PC-9 (cell line): ENCODE measurements around the gene NPTX1.

Source experiments
- EZH2 ChIP-seq: fragments of 200-600 bp; sonication (generic); IDR thresholded peaks from 2 replicates; pipeline ENCODE4 v1.8.0; 2017; ENCODE audit warnings: antibody characterized with exemption, low read depth
- TF ChIP-seq, protein P1 (sequence below): fragments of 200-600 bp; sonication (generic); conservative IDR thresholded peaks from 2 replicates; pipeline ENCODE4 v1.6.1; 2017; ENCODE audit warnings: mixed run types, antibody characterized with exemption, mild to moderate bottlenecking, moderate library complexity

DNA sequence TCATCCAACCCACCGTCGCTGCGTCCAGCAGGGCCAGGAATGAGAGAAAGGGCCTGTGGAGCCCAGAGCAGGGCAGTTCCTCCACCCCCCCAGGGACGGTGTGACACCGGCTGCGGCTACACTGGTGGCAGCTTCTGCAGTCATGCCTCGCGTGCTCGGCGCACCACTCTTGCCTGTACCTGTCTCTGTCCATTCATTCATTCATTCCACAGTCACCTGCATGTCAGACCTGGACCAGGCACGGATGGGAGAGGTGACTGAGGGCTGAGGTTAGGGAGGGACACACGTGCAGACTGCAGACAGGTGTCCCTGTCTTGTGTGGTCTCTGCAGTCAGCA lies 34.1 kb downstream of the NPTX1 start:
- TF ChIP-seq, protein P1, sequence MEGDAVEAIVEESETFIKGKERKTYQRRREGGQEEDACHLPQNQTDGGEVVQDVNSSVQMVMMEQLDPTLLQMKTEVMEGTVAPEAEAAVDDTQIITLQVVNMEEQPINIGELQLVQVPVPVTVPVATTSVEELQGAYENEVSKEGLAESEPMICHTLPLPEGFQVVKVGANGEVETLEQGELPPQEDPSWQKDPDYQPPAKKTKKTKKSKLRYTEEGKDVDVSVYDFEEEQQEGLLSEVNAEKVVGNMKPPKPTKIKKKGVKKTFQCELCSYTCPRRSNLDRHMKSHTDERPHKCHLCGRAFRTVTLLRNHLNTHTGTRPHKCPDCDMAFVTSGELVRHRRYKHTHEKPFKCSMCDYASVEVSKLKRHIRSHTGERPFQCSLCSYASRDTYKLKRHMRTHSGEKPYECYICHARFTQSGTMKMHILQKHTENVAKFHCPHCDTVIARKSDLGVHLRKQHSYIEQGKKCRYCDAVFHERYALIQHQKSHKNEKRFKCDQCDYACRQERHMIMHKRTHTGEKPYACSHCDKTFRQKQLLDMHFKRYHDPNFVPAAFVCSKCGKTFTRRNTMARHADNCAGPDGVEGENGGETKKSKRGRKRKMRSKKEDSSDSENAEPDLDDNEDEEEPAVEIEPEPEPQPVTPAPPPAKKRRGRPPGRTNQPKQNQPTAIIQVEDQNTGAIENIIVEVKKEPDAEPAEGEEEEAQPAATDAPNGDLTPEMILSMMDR: no peak
- no peak for TF ChIP-seq EZH2
